ENCODE measurements around the gene MVB12B.

MVB12B gene

DNA sequence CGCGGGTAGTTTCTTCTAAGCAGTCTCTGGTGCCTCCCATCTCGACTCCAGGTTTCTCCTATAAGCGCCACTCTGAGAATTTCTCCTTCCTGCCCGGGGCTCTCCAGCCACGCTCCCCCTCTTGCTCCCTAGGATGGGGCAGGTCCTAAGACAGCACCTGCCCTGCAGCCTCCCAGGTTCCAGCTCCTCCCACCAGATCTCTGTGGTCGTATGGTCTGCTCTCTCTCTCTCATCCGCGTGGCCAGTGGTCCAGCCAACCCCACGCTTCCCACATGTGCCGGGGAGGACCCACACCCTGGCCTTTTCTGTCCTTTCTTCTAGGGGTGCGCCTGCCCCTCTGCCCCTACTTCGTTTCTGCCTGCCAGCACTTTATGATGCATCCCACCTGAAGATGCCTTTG, 40.5 kb downstream of the MVB12B start:
- TF ChIP-seq, protein P1, sequence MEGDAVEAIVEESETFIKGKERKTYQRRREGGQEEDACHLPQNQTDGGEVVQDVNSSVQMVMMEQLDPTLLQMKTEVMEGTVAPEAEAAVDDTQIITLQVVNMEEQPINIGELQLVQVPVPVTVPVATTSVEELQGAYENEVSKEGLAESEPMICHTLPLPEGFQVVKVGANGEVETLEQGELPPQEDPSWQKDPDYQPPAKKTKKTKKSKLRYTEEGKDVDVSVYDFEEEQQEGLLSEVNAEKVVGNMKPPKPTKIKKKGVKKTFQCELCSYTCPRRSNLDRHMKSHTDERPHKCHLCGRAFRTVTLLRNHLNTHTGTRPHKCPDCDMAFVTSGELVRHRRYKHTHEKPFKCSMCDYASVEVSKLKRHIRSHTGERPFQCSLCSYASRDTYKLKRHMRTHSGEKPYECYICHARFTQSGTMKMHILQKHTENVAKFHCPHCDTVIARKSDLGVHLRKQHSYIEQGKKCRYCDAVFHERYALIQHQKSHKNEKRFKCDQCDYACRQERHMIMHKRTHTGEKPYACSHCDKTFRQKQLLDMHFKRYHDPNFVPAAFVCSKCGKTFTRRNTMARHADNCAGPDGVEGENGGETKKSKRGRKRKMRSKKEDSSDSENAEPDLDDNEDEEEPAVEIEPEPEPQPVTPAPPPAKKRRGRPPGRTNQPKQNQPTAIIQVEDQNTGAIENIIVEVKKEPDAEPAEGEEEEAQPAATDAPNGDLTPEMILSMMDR (IDR thresholded peaks at IDR 0.05; ENCODE audit: control insufficient read depth, extremely low read depth, insufficient read depth) = no peak
- no peak for DNase-seq (ENCODE audit: low read depth)
- no peak overlapping the region for H3K4me3 ChIP-seq (ENCODE audit: low read depth, low read length)

DNA sequence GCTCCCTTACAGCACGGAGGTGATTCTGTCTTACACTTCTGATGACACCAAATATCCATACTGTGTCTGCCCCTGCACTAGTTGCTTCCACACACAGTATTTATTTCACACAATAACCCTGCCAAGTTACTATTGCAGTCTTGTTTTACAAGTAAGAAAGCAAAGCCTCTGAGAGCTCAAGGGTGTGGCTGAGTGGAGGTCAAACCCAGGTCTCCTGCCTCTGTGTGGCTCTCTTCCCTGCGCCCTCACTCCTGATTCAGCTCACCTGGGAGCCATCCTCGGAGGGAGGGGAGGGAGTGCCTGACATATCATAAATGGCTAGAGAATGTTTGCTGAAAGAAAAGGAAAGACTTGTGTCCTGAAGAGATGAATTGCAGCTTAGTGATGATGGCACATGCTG, 41.0 kb downstream of the MVB12B start:
- no peak overlapping the region for H3K4me3 ChIP-seq (ENCODE audit: low read depth, low read length)
- no peak for DNase-seq (ENCODE audit: low read depth)
- TF ChIP-seq, protein P1 (IDR thresholded peaks at IDR 0.05; ENCODE audit: control insufficient read depth, extremely low read depth, insufficient read depth) = no peak

DNA sequence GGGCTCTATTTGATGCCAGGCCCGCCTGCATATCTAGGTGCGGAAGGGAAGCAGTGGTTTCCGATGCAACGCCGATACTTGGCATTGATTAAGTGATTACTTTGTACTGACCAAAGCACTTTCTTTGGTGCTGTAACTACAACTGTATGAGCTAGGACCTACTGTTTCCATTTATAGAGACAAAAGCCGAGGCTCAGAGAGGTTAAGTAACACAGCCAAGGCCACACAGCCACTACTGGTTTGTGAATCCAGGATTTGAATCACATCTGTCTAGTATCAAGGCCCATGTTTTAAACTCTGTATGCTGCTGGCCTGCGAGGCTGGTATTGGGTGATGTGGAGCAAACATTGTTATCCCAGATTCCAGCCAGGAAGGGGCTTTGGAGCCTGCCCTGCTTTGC, 41.4 kb downstream of the MVB12B start:
- TF ChIP-seq, protein P1 (IDR thresholded peaks at IDR 0.05; ENCODE audit: control insufficient read depth, extremely low read depth, insufficient read depth) = no peak
- H3K4me3 ChIP-seq (ENCODE audit: low read depth, low read length) = no peak overlapping the region
- no peak for DNase-seq (ENCODE audit: low read depth)

DNA sequence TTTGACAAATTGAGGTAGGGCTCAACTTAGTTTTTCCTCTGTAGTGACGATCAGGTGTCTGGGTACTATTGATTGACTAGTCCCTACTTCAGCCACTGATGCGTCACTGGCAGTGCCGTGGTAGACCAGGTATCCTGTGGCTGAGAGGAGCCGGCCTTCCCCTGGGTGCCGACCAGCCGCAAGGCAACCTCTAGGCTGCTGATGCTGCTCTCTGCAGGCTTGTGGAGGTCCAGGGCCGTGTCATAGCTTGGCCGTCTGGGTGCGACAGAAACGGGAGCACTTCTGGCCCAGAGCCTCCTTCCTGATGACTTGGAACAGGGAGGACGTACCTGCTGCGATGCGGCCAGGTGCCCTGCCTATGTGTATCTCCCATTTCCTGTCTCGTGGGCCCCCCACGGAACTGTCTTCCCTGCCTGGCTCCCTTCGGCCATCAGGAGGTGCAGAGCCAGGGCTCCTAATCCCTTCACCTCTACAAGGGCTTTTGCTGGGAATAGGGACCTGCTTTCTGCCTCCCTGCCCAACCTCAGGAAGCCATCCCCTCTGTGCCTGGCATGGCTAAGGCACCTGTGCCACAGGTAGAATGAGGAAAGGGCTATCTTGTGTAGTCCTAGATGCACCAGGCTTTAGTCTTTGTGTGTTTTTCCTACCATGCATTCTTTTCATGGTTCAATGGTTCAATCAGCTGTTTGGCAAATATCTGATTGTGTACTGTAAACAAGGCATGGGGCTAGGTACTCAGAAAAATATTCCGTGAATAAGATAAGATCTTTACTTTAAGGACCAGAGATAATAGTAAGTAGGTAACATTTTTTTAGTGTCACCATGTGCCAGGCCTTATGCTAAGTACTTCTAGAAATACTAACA, 44.6 kb downstream of the MVB12B start:
- TF ChIP-seq, protein P1 (IDR thresholded peaks at IDR 0.05; ENCODE audit: control insufficient read depth, extremely low read depth, insufficient read depth) = no peak
- no peak for DNase-seq (ENCODE audit: low read depth)
- H3K4me3 ChIP-seq (ENCODE audit: low read depth, low read length) = no peak overlapping the region

DNA sequence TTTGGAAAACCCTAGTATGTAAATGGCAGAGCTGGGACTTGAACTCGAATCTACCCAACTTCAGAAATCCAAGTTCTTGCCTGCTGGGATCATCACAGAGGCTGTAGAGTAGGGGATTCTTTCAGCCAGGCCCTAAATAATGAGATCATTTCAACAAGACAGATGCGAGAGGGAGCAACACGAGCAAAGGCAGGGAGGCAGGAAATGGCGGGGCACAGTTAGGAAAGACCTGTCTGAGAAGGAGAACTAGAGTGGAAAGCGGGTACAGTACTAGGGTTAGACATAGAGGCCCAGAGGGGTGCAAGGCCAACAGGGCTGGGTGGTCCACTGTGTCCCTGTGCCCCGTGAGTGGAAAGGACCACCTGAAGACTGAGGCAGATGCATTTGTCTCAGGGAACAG, 46.1 kb downstream of the MVB12B start:
- H3K4me3 ChIP-seq (ENCODE audit: low read depth, low read length) = no peak overlapping the region
- TF ChIP-seq, protein P1 (IDR thresholded peaks at IDR 0.05; ENCODE audit: control insufficient read depth, extremely low read depth, insufficient read depth) = no peak
- no peak for DNase-seq (ENCODE audit: low read depth)

DNA sequence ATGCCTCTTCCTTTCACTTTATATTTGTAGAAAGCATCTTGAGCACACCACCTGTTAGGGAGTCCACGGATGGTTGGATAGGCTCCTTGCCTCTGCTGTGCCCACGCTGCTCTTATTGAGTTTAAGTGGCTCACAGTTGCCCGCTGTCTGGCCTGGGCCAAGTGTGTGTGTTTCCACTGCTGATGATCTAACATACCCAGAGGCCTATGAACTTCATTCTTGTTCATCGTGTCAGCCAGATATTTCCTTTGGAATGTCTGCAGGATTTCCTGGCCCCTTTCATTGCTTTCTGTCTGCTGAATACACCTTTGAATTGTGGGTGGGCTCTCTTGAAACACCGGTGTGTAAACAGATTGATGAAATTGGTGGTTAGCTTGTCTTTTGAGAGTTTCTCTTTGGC, 46.6 kb downstream of the MVB12B start:
- DNase-seq (ENCODE audit: low read depth) = no peak
- TF ChIP-seq, protein P1 (IDR thresholded peaks at IDR 0.05; ENCODE audit: control insufficient read depth, extremely low read depth, insufficient read depth) = no peak
- no peak overlapping the region for H3K4me3 ChIP-seq (ENCODE audit: low read depth, low read length)

DNA sequence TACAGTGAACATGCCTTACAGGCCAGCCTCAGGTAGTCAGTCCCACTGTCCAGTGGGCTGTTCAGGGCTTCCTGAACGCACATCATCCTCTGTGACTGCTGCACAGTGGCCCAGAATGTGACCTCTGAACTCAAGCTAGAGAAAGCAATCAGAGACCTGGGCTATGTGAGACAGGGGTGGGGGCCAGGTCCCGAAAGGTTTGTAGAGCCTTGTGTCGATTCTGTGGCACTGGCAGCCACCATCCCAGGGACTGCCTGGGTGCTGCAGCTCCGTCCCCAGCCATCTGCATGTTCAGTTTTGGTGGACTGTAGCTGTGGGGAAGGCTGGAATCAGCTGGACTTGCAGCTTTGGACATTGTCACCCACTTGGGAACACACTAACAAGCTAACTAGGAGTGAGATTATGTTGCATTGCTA, 47.7 kb downstream of the MVB12B start:
- TF ChIP-seq, protein P1 (IDR thresholded peaks at IDR 0.05; ENCODE audit: control insufficient read depth, extremely low read depth, insufficient read depth) = no peak
- no peak for DNase-seq (ENCODE audit: low read depth)
- no peak overlapping the region for H3K4me3 ChIP-seq (ENCODE audit: low read depth, low read length)

Measured in LNCaP clone FGC (cell line).